Neural progenitor cell (in vitro differentiated cells): ENCODE measurements around the gene EIF5A.

Experiments used
- EZH2 ChIP-seq: fragments of 200-600 bp; sonication (generic); IDR thresholded peaks from 2 replicates; pipeline ENCODE4 v1.6.1; 2017; ENCODE audit warnings: antibody characterized with exemption, mild to moderate bottlenecking, moderate library complexity
- EZH2phosphoT487 ChIP-seq: fragments of 200-600 bp; sonication (generic); IDR thresholded peaks from 2 replicates; pipeline ENCODE4 v1.6.1; 2017; ENCODE audit warnings: antibody characterized with exemption
- TF ChIP-seq, protein P1 (sequence below): fragments of 200-600 bp; sonication (generic); IDR thresholded peaks from 2 replicates; pipeline ENCODE4 v1.5.1; 2017; ENCODE audit warnings: antibody characterized with exemption, mild to moderate bottlenecking

GRCh38 chr17:7343250-7343649, 35.8 kb downstream of the EIF5A start:
- TF ChIP-seq, protein P1, sequence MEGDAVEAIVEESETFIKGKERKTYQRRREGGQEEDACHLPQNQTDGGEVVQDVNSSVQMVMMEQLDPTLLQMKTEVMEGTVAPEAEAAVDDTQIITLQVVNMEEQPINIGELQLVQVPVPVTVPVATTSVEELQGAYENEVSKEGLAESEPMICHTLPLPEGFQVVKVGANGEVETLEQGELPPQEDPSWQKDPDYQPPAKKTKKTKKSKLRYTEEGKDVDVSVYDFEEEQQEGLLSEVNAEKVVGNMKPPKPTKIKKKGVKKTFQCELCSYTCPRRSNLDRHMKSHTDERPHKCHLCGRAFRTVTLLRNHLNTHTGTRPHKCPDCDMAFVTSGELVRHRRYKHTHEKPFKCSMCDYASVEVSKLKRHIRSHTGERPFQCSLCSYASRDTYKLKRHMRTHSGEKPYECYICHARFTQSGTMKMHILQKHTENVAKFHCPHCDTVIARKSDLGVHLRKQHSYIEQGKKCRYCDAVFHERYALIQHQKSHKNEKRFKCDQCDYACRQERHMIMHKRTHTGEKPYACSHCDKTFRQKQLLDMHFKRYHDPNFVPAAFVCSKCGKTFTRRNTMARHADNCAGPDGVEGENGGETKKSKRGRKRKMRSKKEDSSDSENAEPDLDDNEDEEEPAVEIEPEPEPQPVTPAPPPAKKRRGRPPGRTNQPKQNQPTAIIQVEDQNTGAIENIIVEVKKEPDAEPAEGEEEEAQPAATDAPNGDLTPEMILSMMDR: no peak
- TF ChIP-seq EZH2phosphoT487 (no peak), EZH2 (no peak)
